ENCODE data around the gene MRPL24. TPM values are rescaled to one million over a fixed set of nuclear protein-coding genes. Genes with fewer than 3 reads are reported as not detected.

Gene MRPL24
- total RNA-seq, 2 experiments from 2014 or later = 59.8 to 62.6 TPM

DNA sequence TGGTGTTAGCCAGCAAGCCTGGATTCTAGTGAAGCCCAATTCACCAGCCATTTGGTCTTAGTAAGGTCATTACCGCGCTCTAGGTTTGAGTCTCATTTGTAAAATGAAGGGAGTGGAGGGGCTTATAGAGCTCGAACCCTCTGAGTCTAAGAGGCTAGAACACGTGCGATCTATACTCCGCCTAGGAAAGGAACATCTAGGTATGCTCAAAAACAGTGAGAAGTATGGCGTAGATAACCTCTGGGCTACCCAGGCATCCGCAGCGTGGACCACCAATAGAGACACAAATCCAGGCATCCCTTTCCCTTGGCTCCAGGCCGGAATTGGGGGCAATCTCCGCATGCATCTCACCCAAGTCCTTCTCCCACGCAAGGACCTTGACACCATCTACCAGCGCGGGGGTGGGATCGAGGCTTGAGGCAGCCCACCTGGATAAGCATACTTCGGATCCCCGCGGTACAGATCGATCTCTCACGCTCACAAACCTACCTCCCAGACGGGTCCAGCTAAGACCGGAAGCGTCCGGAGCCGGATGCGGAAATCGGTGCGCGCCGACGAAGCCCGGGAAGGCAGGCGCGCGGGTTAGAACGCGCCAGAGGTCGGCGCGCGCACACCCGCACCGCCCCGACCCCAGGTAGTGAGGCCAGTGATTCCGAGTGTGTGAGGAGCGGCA, 12.8 kb downstream of the MRPL24 start, which contains the start of gene METTL25B:
Gene METTL25B (plus strand): TSS at position 544 of the 673 bp plus-strand sequence. CDS start 636 bp downstream, outside the sequence.
- CTCF ChIA-PET = interaction anchor here (0.9 to 12.9 kb wide), 20 partner anchors 14 to 342 kb away, joined by 3 to 543 read pairs (median 26); partner anchors contain the start of genes CRABP2, HAPLN2, HDGF and INSRR
- ATAC-seq (peak; percentile 70), DNase-seq (peak; percentile 86)
- no peaks in the 10 kb centered on the region for H3K9me3 Mint-ChIP-seq (ENCODE audit: insufficient read depth)
- H3K27me3 Mint-ChIP-seq (ENCODE audit: low read depth) = no peaks in the 10 kb centered on the region
- H3K27ac Mint-ChIP-seq = no peak within 1 kb of the TSS
- H3K4me1 Mint-ChIP-seq (ENCODE audit: low read depth) = peaks cover 36% of the 10 kb centered on the region
- H3K4me3 Mint-ChIP-seq = no peak within 1 kb of the TSS
- POLR2A ChIA-PET = interaction anchor here (0.6 to 7.4 kb wide), 28 partner anchors 12 to 1452 kb away, joined by 3 to 68 read pairs (median 4); partner anchors contain the start of genes CRABP2, HDGF, MEF2D and MRPL24
- peaks cover 39% of the 10 kb centered on the region for H3K36me3 Mint-ChIP-seq (ENCODE audit: low read depth)

DNA sequence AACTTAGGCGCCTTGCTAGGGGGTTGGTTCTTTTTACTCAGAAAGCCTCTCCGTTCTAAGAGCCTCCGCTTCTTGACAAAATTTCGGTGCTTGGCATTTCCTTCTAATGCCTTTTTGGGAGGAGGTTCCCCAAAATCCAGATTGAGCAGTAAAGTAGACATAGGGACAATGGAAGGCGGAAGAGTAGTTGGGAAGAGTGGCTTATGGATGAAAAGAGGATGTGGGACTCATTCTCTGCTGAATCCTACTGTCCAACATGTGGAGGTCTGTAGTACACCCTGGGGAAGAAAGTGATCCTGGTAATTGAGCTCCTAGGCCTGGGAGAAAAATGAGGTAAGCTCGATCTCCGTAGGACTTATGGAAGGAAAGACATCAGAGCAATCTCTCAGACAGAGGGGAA, 13.4 kb downstream of the MRPL24 start:
- Mint-ChIP-seq H3K27me3 (ENCODE audit: low read depth) (no peaks in the 10 kb centered on the region), H3K4me3 (no peak overlapping the region), H3K4me1 (ENCODE audit: low read depth) (peaks cover 38% of the 10 kb centered on the region), H3K27ac (no peak overlapping the region), H3K36me3 (ENCODE audit: low read depth) (peaks cover 38% of the 10 kb centered on the region), H3K9me3 (ENCODE audit: insufficient read depth) (no peaks in the 10 kb centered on the region)
- DNase-seq (no peak), ATAC-seq (no peak)
- POLR2A ChIA-PET = interaction anchor here (0.6 to 7.4 kb wide), 12 partner anchors 13 to 145 kb away, joined by 3 to 68 read pairs (median 8); partner anchors contain the start of genes HDGF, MRPL24, NTRK1 and PRCC
- CTCF ChIA-PET = interaction anchor here (0.7 to 12.9 kb wide), 32 partner anchors 8 to 342 kb away, joined by 3 to 543 read pairs (median 18); partner anchors contain the start of genes CRABP2, HAPLN2, HDGF and INSRR

- Mint-ChIP-seq H3K27ac (no peak overlapping the region), H3K4me3 (no peak overlapping the region), H3K4me1 (ENCODE audit: low read depth) (peaks cover 40% of the 10 kb centered on the region), H3K27me3 (ENCODE audit: low read depth) (no peaks in the 10 kb centered on the region), H3K36me3 (ENCODE audit: low read depth) (peaks cover 39% of the 10 kb centered on the region), H3K9me3 (ENCODE audit: insufficient read depth) (no peaks in the 10 kb centered on the region)
- ChIA-PET POLR2A (interaction anchor here (0.7 to 7.4 kb wide), 9 partner anchors 14 to 1164 kb away, joined by 3 to 68 read pairs (median 16); partner anchors contain the start of genes ASH1L, HDGF, MRPL24 and NTRK1), CTCF (interaction anchor here (0.7 to 12.9 kb wide), 65 partner anchors 9 to 341 kb away, joined by 3 to 543 read pairs (median 6); partner anchors contain the start of genes CRABP2, HAPLN2, HDGF and INSRR)
- peak; percentile 77 for DNase-seq
- ATAC-seq = no peak
Measured at GRCh38 chr1:156726549-156727226, 14.2 kb downstream of the MRPL24 start.

GRCh38 chr1:156725683-156726280, 15.1 kb downstream of the MRPL24 start:
- ATAC-seq = peak; percentile 25
- H3K4me3 Mint-ChIP-seq = no peak overlapping the region
- H3K9me3 Mint-ChIP-seq (ENCODE audit: insufficient read depth) = no peaks in the 10 kb centered on the region
- no peaks in the 10 kb centered on the region for H3K27me3 Mint-ChIP-seq (ENCODE audit: low read depth)
- ChIA-PET CTCF (interaction anchor here (0.7 to 12.9 kb wide), 66 partner anchors 10 to 452 kb away, joined by 3 to 543 read pairs (median 6); partner anchors contain the start of genes CRABP2, HDGF, INSRR and MRPL24), POLR2A (interaction anchor here (0.7 to 7.4 kb wide), 8 partner anchors 15 to 1163 kb away, joined by 3 to 68 read pairs (median 11); partner anchors contain the start of genes ASH1L, HDGF, MRPL24 and PRCC)
- H3K27ac Mint-ChIP-seq = no peak overlapping the region
- peaks cover 40% of the 10 kb centered on the region for H3K4me1 Mint-ChIP-seq (ENCODE audit: low read depth)
- peak; percentile 86 for DNase-seq
- H3K36me3 Mint-ChIP-seq (ENCODE audit: low read depth) = peaks cover 48% of the 10 kb centered on the region

- POLR2A ChIA-PET = no interaction called here
- peaks cover 47% of the 10 kb centered on the region for H3K36me3 Mint-ChIP-seq (ENCODE audit: low read depth)
- no peaks in the 10 kb centered on the region for H3K27me3 Mint-ChIP-seq (ENCODE audit: low read depth)
- CTCF ChIA-PET = interaction anchor here (0.9 to 12.9 kb wide), 8 partner anchors 14 to 336 kb away, joined by 3 to 543 read pairs (median 3); partner anchors contain the start of genes CRABP2, NES and NTRK1
- no peak overlapping the region for H3K27ac Mint-ChIP-seq
- DNase-seq (no peak), ATAC-seq (no peak)
- H3K4me3 Mint-ChIP-seq = no peak overlapping the region
- H3K4me1 Mint-ChIP-seq (ENCODE audit: low read depth) = peaks cover 23% of the 10 kb centered on the region
- no peaks in the 10 kb centered on the region for H3K9me3 Mint-ChIP-seq (ENCODE audit: insufficient read depth)
Measured at GRCh38 chr1:156721535-156721934, 19.4 kb downstream of the MRPL24 start.

GRCh38 chr1:156721131-156721530, 19.8 kb downstream of the MRPL24 start:
- ChIA-PET POLR2A (no interaction called here), CTCF (interaction anchor here (0.9 to 12.9 kb wide), 9 partner anchors 14 to 335 kb away, joined by 3 to 543 read pairs (median 3); partner anchors contain the start of genes CRABP2 and NES)
- H3K36me3 Mint-ChIP-seq (ENCODE audit: low read depth) = peaks cover 48% of the 10 kb centered on the region
- H3K4me1 Mint-ChIP-seq (ENCODE audit: low read depth) = peaks cover 23% of the 10 kb centered on the region
- no peaks in the 10 kb centered on the region for H3K9me3 Mint-ChIP-seq (ENCODE audit: insufficient read depth)
- ATAC-seq (no peak), DNase-seq (no peak)
- H3K27me3 Mint-ChIP-seq (ENCODE audit: low read depth) = no peaks in the 10 kb centered on the region
- no peak overlapping the region for H3K27ac Mint-ChIP-seq
- no peak overlapping the region for H3K4me3 Mint-ChIP-seq

GRCh38 chr1:156717351-156717750, 23.5 kb downstream of the MRPL24 start:
- Mint-ChIP-seq H3K4me3 (no peak overlapping the region), H3K27me3 (ENCODE audit: low read depth) (no peaks in the 10 kb centered on the region), H3K27ac (no peak overlapping the region), H3K4me1 (ENCODE audit: low read depth) (peaks cover 5% of the 10 kb centered on the region), H3K36me3 (ENCODE audit: low read depth) (peaks cover 31% of the 10 kb centered on the region), H3K9me3 (ENCODE audit: insufficient read depth) (no peaks in the 10 kb centered on the region)
- CTCF ChIA-PET = interaction anchor here (1.2 to 14.9 kb wide), 3 partner anchors 10 to 28 kb away, joined by 3 to 197 read pairs (median 22); partner anchors contain the start of genes CRABP2, ISG20L2 and METTL25B
- DNase-seq (no peak), ATAC-seq (no peak)
- POLR2A ChIA-PET = no interaction called here

DNA sequence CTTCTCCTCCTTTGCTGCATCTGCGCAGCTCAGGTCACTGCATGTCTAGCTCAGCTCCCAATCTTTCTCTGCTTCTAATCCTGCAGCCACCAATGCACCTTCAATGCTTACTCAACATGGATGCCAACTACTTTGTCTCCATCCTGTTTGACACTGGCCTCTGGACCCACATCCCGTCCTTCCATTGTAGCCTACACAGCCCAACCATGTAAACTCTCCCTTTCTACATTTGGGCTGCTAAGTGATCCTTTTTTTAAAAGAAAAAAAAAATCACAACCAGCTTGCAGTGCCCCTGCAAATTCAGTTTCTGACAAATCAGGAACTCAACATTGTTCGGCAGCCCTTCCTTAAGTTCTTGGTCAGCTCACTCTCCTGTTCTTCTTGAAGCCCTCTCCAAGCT, 26.1 kb downstream of the MRPL24 start:
- ATAC-seq (no peak), DNase-seq (no peak)
- ChIA-PET POLR2A (no interaction called here), CTCF (interaction anchor here (1.3 to 14.9 kb wide), 5 partner anchors 9 to 87 kb away, joined by 3 to 197 read pairs (median 10); partner anchors contain the start of genes CRABP2, ISG20L2 and METTL25B)
- Mint-ChIP-seq H3K4me3 (no peak overlapping the region), H3K27ac (no peak overlapping the region), H3K36me3 (ENCODE audit: low read depth) (peaks cover 13% of the 10 kb centered on the region), H3K9me3 (ENCODE audit: insufficient read depth) (no peaks in the 10 kb centered on the region), H3K4me1 (ENCODE audit: low read depth) (no peaks in the 10 kb centered on the region), H3K27me3 (ENCODE audit: low read depth) (no peaks in the 10 kb centered on the region)

DNA sequence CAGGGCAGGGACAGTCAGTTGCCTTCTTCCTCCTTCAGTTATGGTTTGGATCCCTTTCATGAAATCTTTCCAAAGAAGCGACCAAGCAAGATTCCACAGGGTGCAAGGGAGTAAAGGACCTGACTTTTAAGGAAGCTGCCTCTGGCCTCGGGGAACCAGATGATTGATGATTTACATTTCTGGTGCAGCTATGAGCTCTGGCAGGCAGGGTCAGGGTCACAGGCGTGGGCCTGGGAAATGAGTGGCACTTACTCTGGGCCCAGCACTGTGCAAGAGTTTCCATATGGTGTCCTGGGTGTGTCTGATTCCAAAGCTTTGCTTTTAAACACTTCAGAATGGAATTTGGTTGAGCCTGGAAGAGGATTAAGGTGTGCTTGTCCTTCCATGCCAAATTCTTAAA, 28.3 kb downstream of the MRPL24 start:
- Mint-ChIP-seq H3K36me3 (ENCODE audit: low read depth) (peaks cover 11% of the 10 kb centered on the region), H3K27ac (no peak overlapping the region), H3K4me3 (no peak overlapping the region), H3K4me1 (ENCODE audit: low read depth) (no peaks in the 10 kb centered on the region), H3K9me3 (ENCODE audit: insufficient read depth) (no peaks in the 10 kb centered on the region), H3K27me3 (ENCODE audit: low read depth) (no peaks in the 10 kb centered on the region)
- ChIA-PET CTCF (interaction anchor here (14.9 to 17.4 kb wide), 2 partner anchors 15 to 23 kb away, joined by 197 to 311 read pairs; partner anchors contain the start of genes ISG20L2 and METTL25B), POLR2A (interaction anchor here (1.7 kb wide), 1 partner anchor 15 kb away, joined by 4 read pairs; the partner anchor contains the start of genes ISG20L2 and METTL25B)
- ATAC-seq (no peak), DNase-seq (no peak)

DNA sequence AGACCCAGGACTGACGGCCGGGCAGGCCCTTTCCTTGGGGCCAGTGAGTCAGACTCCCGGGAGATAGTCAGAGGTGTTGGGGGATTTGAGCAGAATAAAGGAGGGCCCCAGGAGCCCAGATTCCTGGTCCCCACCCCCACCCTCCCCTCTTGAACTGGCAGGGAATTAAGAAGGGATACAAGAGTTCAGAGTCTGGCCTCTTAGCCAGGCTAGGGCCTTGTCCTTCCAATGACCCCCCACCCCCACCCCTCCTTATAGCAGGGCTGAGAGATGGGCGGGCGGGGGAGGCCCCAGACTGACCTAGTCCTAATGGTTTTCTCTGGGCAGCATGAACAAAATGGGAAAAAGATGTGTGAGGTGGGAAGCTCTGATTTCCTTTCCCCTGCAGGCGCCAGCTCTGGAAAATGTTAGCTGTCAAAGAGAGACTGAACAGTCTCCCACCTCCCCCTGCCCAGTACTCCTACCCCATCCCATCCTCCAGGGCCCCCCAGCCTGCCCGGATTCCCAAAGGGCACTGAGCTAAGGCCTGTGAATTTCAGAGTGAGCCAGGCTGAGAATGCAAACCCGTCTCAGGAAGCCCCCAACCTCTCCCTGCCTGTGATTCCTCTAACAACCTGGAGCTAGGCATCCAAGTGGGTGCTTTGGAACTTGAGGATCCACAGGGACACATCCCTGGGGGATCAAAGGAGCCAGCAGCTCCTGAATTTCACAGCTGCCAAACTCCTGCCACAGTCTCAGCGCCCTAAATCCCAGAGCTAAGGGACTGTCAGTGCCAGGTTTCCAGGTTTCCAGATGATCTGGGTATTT, 29.7 kb downstream of the MRPL24 start:
- H3K27ac Mint-ChIP-seq = no peak overlapping the region
- peaks cover 8% of the 10 kb centered on the region for H3K27me3 Mint-ChIP-seq (ENCODE audit: low read depth)
- H3K9me3 Mint-ChIP-seq (ENCODE audit: insufficient read depth) = no peaks in the 10 kb centered on the region
- DNase-seq = no peak
- H3K4me3 Mint-ChIP-seq = no peak overlapping the region
- H3K36me3 Mint-ChIP-seq (ENCODE audit: low read depth) = peaks cover 4% of the 10 kb centered on the region
- peaks cover 10% of the 10 kb centered on the region for H3K4me1 Mint-ChIP-seq (ENCODE audit: low read depth)
- ChIA-PET POLR2A (interaction anchor here (1.7 kb wide), 1 partner anchor 17 kb away, joined by 4 read pairs; the partner anchor contains the start of genes ISG20L2 and METTL25B), CTCF (interaction anchor here (0.8 to 17.4 kb wide), 5 partner anchors 14 to 87 kb away, joined by 3 to 311 read pairs (median 6); partner anchors contain the start of genes ISG20L2 and METTL25B)
- ATAC-seq = no peak
